ENCODE data around the gene ASTN2. TPM values are rescaled to one million over a fixed set of nuclear protein-coding genes. Genes with fewer than 3 reads are reported as not detected.

Gene ASTN2
- total RNA-seq, 2 donors from 2014 or later: 3.1 to 4.9 TPM

- no peak for ATAC-seq
Observed at GRCh38 chr9:117098331-117098730, 316.5 kb downstream of the ASTN2 start.

DNA sequence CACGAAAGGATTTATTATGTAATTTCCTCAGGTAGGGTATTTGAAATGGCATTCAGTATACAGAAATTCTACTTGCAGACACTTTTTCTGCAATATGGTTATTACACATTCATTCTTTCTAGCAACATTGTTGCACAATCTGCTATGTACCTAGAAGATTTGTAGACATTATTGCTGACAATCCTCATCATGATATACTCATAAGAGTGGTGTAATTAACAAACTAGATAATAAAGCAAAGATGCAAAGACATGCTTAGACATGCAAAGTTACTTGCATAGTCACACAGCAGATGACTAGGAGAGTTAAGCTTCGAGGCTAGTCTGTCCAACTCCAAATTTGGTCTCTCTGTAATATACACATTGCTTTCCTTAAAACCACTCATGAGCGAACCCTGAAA is 317.1 kb downstream of the ASTN2 start:
- DNase-seq (no peak), ATAC-seq (no peak)
- intact Hi-C loops (cut with DNase I, micrococcal nuclease): no loop called here

More at GRCh38 chr9:117098331-117098730, 316.5 kb downstream of the ASTN2 start:
- no peak for DNase-seq
- intact Hi-C loops (cut with DNase I, micrococcal nuclease): no loop called here

DNA sequence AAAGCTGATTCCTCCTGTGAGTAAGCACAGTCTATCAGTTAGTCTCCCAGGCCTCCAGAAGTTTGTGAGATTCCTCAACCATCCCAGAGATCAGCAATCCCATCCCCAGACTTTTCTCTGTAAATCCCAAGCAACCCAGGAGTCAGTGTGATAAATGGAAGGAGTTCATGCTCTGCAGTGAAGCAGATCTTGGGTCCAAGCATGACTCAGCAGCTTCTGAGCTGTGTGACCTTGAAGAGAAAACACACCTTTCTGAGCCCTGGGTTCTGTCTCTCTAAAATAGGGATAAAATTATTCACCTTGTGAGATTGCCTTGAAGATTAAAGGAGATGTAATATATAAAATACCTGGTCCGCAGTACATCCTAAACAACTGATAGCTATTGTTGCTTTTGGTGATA is 318.7 kb downstream of the ASTN2 start:
- intact Hi-C loops (cut with DNase I, micrococcal nuclease): no loop called here
- DNase-seq: no peak
- no peak for ATAC-seq

DNA sequence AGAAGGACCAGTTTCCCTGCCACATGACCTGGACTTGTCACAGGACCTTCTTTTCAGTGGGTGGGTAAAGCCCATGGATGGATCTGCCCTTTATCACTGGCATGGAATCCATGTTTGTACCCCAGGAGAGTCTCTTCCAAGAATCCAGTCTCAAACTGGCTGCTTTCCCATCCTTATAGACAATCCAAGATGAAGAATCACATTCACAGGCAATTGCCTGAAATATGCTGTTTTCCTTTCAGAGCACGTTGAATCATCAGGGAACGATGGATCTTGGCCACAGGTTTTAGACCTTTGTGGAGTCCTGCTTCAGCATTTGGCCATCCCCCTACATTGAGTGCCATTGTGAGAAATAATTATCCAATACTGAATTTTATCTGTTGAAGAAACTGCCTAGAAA is 319.8 kb downstream of the ASTN2 start:
- DNase-seq (no peak), ATAC-seq (no peak)
- intact Hi-C loops (cut with DNase I, micrococcal nuclease): no loop called here

DNA sequence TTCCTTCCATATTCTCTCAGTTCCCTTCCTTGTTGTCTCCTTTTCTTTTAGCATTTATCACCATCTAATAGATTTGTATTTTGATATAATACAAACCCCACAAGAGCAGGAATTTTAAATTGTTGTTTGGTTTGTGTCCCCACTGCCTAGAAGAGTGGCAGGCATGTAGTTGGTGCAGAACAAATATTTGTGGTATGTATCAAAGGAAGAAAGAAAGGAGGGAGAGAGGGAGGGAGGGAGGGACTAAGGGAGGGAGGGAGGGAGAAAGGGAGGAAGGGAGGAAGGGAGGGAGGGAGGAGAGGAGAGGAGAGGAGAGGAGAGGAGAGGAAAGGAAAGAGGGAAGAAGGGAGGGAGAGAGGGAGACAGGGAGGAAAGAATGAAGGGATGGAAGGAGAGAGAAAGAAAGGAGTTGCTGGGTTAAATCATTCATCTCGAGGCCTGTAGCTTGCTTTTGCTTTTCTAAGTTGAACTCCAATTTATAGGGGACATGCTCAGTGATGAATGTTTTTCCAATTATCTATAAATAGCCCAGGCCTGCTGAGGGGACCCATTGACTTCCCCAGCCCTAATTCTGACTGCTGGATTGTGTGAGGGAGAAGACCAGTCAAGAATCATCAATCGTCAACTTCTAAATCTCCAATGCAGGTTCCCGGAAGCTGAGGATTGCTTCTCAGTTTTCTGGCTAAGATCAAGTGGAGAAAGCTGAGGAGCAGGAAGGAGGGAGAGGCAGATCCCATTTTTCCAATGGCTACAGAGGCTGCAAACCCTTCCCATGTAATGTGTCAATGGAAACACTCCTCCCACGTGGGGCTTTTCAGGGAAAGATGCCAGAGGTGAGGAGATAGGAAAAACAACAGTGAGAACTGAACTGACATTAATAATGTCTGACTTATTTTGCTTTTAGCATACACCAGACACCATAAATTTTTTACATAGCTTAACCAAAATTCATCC is 320.7 kb downstream of the ASTN2 start:
- ATAC-seq: no peak
- intact Hi-C loops (cut with DNase I, micrococcal nuclease): no loop called here
- no peak for DNase-seq

DNA sequence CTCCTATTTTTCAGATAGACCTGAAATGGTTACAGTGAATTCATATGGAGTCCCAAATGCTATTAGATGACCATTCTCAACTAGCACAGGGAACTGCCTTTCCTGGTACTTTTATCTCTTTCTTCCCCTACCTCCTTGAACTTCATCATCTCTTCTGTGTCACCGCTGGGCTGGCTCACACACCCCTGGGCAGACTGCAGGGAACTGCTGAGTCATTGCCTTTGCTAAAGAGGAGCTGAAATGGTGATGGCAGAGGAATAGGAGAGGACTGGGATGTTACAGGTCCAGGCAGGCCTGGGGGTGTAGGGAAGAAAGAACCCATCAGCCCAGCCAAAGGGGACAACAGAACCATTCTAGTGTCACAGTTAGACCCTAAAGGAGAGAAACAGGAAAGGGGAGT is 322.3 kb downstream of the ASTN2 start:
- intact Hi-C loops (cut with DNase I, micrococcal nuclease): no loop called here
- ATAC-seq: no peak

GRCh38 chr9:117091529-117091928 is 323.3 kb downstream of the ASTN2 start:
- DNase-seq (no peak), ATAC-seq (no peak)
- intact Hi-C loops (cut with DNase I, micrococcal nuclease): no loop called here

More for the DNA sequence above, 322.3 kb downstream of the ASTN2 start:
- no peak for DNase-seq

- intact Hi-C loops (cut with DNase I, micrococcal nuclease): no loop called here
- DNase-seq (no peak), ATAC-seq (no peak)
Observed at GRCh38 chr9:117088786-117089185, 326.1 kb downstream of the ASTN2 start.

DNA sequence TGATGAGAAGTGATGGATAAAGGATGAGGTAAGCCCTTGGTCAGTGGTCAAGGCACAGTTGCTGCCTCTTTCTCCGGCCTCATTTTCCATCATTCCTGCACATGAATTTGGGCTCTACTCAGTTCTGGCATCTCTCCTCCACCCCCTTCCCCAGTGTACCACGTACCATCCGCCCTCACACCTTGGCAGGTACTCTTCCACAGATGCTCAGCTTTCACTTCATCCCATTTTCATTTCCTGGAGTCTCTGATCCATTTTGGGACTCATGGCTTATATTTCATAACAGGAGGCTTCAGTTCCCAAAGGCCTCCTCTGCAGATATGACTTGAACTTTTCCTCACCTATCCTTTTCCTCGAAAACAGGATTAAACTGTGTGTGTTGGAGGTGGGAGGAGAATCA is 326.7 kb downstream of the ASTN2 start:
- intact Hi-C loops (cut with DNase I, micrococcal nuclease): no loop called here
- ATAC-seq (no peak), DNase-seq (no peak)

- ATAC-seq: no peak
- DNase-seq: no peak
Observed at GRCh38 chr9:117084221-117084620, 330.6 kb downstream of the ASTN2 start.

GRCh38 chr9:117083559-117083958 is 331.3 kb downstream of the ASTN2 start:
- intact Hi-C loops (cut with DNase I, micrococcal nuclease): no loop called here
- ATAC-seq (no peak), DNase-seq (no peak)

More at GRCh38 chr9:117084221-117084620, 330.6 kb downstream of the ASTN2 start:
- intact Hi-C loops (cut with DNase I, micrococcal nuclease): no loop called here

DNA sequence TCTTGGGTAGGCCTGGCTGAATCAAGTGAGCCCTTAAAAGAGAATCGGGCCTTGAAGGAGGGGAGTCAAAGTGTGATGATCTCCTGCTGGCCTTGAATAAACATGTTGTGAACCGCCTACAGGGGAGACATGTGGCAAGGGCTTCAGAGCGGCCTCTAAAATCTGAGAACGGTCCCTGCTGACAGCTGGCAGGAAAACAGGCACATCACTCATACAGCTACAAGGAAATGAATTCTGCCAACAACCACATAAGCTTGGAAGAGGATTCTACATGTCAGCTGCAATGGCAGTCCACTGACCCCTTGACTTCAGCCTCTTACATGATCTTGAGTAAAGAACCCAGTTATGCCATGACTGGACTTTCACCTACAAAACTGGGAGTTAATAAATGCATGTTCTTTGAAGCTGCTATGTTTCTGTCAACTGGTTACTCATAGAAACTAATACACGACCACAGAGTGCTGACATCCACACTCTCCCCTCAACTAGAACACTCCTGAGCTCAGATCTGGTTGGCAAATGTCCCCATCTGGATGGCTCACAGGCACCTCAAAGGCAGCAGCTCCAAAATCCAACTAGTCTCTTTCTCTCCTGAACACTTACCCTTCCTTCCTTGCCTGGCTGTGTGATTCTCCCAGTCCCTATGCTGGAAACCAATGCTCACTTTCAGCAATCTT is 333.1 kb downstream of the ASTN2 start:
- ATAC-seq: no peak
- intact Hi-C loops (cut with DNase I, micrococcal nuclease): no loop called here
- DNase-seq: no peak

DNA sequence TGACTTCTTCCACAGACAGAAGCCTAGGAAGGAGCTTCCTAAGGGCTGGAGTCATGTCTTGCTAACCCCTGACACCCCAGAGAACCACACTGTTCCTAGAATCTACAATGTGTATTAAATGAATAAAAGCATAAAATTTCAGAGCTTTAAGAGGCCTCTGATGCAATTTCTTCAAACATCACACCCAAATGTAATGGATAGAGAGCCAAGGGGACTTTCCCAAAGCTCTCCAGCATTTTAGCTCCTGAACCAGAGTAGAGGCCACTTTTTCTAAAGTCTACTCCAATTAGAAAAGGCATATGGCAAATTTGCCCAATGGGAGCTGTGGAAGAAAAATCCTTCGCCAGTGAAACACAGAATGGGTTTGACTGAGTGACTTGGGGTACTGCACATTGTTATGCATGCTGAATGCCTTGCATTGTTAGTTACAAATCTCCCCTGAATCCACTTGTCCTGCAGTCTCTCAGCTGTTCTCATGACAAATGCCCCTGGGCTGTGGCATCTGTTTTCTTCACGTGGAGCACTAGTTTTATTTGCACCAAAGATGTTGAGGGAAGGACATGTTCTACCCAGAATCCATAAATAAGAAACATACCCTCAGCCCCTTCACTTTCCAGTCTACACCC is 334.0 kb downstream of the ASTN2 start:
- no peak for DNase-seq
- ATAC-seq: no peak
- intact Hi-C loops (cut with DNase I, micrococcal nuclease): no loop called here

DNA sequence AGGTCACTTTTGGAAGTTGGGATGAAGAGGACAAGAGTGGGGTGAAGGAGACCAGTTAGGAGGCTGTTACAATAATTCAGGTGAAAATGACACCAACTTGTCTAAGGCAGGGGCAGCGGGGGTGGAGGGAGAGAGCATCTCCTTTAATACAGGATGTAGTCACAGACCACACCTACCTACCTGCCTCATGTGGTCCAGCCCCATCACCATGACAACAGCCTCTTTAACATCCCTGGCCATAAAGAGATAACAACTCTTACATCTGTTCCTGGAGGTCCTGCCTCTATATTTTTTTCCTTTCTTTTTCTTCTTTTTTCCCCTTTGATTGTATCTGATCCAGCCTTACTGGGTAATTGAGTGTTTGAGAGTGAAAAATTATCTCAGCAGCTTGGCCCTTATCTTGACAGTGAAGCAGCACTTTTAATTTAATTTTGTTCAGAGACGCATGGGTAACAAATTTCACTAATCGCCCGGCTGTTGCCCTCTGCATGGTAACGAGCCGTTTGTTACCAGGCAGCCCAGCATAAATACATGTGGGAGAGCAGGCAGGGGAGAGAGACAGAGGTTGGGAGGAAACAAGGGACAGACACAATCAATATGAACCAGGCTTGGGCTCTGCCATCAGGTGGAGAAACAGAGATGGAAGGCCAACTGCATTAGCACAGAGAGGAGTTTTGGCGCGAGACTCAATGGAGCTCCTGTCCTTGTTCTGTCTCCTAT is 338.1 kb downstream of the ASTN2 start:
- DNase-seq (no peak), ATAC-seq (no peak)
- intact Hi-C loops (cut with DNase I, micrococcal nuclease): no loop called here

DNA sequence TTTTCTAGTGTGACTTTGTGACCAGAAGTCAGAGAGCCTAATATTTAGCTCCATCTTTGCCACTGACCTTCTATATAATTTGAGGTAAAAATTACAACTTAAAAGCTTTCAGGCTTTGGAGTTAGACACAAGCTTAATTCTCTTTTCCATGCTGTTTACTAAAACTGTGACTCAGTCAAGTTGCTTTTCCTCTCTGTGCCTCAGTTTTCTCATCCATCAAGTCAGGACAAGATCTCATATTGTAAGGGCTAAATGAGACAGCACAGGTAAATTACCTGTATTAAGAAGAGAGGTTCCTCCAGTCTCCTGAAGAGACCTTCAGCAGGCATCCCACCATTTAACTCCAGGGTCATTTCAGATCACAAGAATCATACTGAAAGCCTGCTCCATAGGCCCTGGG is 339.2 kb downstream of the ASTN2 start:
- DNase-seq: no peak
- no peak for ATAC-seq
- intact Hi-C loops (cut with DNase I, micrococcal nuclease): no loop called here

DNA sequence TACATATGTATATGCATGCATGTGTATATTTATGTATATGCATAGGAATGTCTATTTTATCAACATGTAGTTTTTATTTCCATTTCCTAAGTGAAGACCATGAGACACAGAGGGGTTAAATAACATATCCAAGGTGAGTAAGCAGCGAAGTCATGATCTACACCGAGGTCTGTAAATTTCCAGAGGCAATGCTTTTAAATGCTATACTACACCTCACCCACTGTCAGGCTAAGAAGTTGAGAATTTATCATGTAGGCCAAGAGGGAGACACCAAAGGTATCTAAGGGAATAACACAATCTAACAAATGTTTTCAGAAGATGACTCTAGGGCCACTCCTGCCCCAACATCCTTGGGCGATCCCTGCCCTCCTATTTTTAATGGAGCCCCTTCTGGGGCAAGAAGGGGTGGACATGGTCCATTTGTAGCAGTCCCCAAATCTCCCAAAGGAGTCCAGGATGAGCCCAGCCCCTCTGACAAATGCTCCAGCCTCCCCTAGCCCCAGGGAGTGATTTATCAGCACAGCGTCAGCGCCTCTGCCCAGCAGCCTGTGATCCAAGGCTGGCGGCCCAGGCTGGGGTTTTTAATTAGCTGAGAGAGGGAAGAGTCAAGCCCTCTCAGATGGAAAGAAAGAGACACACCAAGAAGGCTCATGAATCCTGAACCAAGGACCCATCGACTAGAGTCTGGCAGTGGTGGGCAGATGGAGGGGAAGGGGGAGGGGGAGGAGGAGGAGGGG is 339.9 kb downstream of the ASTN2 start:
- DNase-seq (no peak), ATAC-seq (no peak)
- intact Hi-C loops (cut with DNase I, micrococcal nuclease): no loop called here

DNA sequence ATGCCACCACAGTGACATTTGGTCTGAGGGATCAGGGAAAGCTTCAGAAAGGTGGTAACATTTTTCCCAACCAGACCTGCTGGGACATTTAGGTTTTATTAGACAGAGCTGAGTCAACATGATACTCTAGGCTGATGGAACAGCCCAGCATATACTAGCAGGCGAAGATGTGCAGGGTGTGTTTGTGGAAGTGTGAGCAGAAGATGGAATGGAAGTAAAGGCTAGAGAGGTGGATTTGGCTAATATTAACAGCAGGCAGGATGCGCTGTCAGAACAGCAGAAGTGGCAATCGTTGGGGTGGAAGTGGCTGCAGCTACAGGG is 340.6 kb downstream of the ASTN2 start:
- DNase-seq (no peak), ATAC-seq (no peak)
- intact Hi-C loops (cut with DNase I, micrococcal nuclease): no loop called here

DNA sequence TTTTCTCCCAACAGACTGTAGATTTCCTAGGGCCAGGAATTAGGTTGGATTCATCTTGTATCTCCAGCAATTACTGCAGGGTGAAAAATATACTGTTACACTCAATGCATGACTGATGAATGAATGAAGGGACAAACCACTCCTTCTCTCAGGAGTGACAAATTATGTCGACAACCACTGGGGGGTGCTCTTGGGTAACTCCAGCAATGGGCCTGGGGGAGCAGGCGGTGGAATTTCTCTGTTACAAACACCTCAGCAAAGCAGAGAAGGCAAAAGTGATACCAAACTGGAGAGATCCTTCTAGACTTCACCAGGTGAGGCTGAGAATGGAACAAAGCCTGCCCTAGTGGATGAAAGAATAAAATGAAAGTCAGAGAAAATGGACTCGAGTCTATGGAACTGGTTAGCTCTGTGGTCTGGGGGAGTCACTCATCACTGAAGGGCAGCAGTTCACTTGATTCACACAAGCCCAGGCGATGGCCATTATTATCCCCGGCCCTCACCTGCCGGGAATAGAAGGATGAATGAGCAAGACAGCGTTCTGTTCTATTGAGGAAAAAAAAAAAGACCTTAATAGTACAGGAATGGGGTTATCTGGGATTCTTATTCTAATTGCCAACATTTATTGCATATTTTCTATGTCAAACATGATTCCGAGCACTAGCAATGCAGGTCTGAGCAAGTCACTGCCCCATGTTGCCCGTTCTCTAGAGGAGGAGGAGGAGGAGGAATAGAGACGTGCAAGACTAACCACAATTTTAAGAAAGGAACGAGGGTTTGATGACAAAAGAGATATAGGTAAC is 341.1 kb downstream of the ASTN2 start:
- intact Hi-C loops (cut with DNase I, micrococcal nuclease): no loop called here
- DNase-seq (no peak), ATAC-seq (no peak)
